ENCODE results near the gene SARNP. TPM values are rescaled to one million over a fixed set of nuclear protein-coding genes. Genes with fewer than 3 reads are reported as not detected.
A peak's percentile ranks its signal among the peaks of the same experiment; 100 is the strongest.

SARNP gene
- total and polyA plus RNA-seq, 3 donors from 2014 or later = 88.3 to 99.2 (median 96.3) TPM

- intact Hi-C loops (cut with DNase I; ENCODE audit: low total_unique reads) = loop anchor here (10.0 kb wide), 1 partner anchor 188 kb away; the partner anchor contains the start of gene DGKA
- Histone ChIP-seq H3K36me3 (ENCODE audit: low read depth, missing control alignments) (no peaks in the 10 kb centered on the region), H3K9me3 (no peaks in the 10 kb centered on the region), H3K27ac (no peak overlapping the region), H3K27me3 (no peaks in the 10 kb centered on the region), H3K4me3 (no peak overlapping the region), H3K4me1 (peaks cover 24% of the 10 kb centered on the region)
- TF ChIP-seq POLR2A (IDR thresholded peaks at IDR 0.05) (no peak), CTCF (IDR thresholded peaks at IDR 0.05) (no peak)
- no peak for DNase-seq
Measured at GRCh38 chr12:55746913-55747231, 70.7 kb downstream of the SARNP start.

GRCh38 chr12:55746174-55746912 is 71.2 kb downstream of the SARNP start:
- Histone ChIP-seq H3K27me3 (no peaks in the 10 kb centered on the region), H3K36me3 (ENCODE audit: low read depth, missing control alignments) (no peaks in the 10 kb centered on the region), H3K4me1 (peaks cover 24% of the 10 kb centered on the region), H3K27ac (peak overlapping the region in 1 of 2 donors; percentile 55), H3K4me3 (no peak overlapping the region), H3K9me3 (no peaks in the 10 kb centered on the region)
- no peak for DNase-seq
- TF ChIP-seq CTCF (IDR thresholded peaks at IDR 0.05) = no peak
- 51 to 64% methylated on average over 3 of the region's 3 CpGs for WGBS, 2 donors
- intact Hi-C loops (cut with DNase I; ENCODE audit: low total_unique reads) = loop anchor here (10.0 kb wide), 1 partner anchor 188 kb away; the partner anchor contains the start of gene DGKA

- DNase-seq = no peak
- H3K4me1 ChIP-seq = peaks cover 24% of the 10 kb centered on the region
Measured at GRCh38 chr12:55745361-55746173, 72.0 kb downstream of the SARNP start.

DNA sequence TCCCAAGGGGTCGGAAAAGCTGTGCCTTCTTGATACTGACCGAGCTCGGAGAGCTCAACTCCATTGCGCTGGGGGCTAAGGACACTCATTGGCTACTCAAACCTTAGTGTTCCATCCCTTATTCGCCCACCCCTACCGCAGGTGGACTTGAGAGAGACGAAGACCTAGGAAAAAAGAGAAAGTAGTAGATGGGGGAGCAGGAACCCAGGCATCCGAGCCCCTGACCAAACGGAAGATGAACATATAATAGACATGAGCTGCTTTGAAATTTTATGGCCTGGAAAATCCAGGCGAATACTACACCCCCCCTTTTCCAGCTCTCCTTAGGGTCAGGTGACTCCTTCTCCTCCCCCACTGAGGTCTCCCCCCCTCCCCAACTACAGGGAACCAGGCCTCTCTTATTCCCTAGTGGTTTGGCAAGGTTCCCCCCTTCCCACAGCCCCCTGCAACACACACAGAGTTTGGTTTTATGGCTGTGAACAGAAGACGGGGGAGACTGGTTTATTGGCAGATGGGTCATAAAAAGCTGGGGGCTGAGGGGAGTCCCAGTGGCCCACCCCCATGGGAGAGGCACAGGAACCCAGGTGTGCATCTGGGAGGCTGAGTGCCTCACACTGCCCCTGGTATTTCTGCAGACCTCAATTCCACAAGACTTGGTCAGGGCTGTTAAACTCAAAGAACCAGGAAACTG is 73.0 kb downstream of the SARNP start:
- WGBS, 2 donors = 16 to 22% methylated on average over 11 of the region's 11 CpGs
- H3K9me3 ChIP-seq = no peaks in the 10 kb centered on the region
- no peak for TF ChIP-seq CTCF (IDR thresholded peaks at IDR 0.05)
- TF ChIP-seq POLR2A (IDR thresholded peaks at IDR 0.05) = no peak

More at GRCh38 chr12:55745361-55746173, 72.0 kb downstream of the SARNP start:
- Histone ChIP-seq H3K36me3 (ENCODE audit: low read depth, missing control alignments) (no peaks in the 10 kb centered on the region), H3K27ac (peak overlapping the region; percentile 39 to 55), H3K27me3 (no peaks in the 10 kb centered on the region), H3K4me3 (no peak overlapping the region), H3K9me3 (no peaks in the 10 kb centered on the region)
- TF ChIP-seq POLR2A (IDR thresholded peaks at IDR 0.05) (no peak), CTCF (IDR thresholded peaks at IDR 0.05) (no peak)
- 16 to 24% methylated on average over 13 of the region's 13 CpGs for WGBS, 2 donors
- intact Hi-C loops (cut with DNase I; ENCODE audit: low total_unique reads) = loop anchor here (10.0 kb wide), 1 partner anchor 189 kb away; the partner anchor contains the start of gene DGKA

More for the DNA sequence above, 73.0 kb downstream of the SARNP start:
- peaks cover 24% of the 10 kb centered on the region for H3K4me1 ChIP-seq
- intact Hi-C loops (cut with DNase I; ENCODE audit: low total_unique reads) = loop anchor here (10.0 kb wide), 1 partner anchor 190 kb away; the partner anchor contains the start of gene DGKA
- H3K27ac ChIP-seq = peak overlapping the region in 1 of 2 donors; percentile 53
- no peaks in the 10 kb centered on the region for H3K36me3 ChIP-seq (ENCODE audit: low read depth, missing control alignments)
- peak overlapping the region; percentile 53 to 68 for H3K4me3 ChIP-seq
- no peak for DNase-seq
- H3K27me3 ChIP-seq = no peaks in the 10 kb centered on the region
